ENCODE measurements around the gene MYH11. TPM values are rescaled to one million over a fixed set of nuclear protein-coding genes. Genes with fewer than 3 reads are reported as not detected.
A peak's percentile ranks its signal among the peaks of the same experiment; 100 is the strongest.

MYH11 gene
- total RNA-seq, 2 donors from 2014 or later = 2,411 to 2,456 TPM

DNA sequence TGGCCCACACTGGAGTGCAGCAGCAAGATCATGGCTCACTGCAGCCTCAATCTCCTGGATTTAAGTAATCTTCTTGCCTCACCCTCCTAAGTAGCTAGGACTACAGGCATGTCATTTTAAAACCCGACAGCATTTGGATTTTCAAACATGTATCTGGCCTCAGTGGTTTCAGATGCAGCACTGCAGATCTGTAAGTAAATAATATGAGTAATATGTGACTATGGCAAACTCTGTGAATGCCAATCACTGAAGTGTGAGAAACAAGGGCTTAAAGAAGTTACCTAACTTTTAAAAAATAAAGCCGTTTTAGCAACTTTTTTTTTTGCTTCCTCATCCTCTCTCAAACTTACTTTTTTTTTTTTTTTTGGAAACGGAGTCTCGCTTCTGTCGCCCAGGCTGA is 19.7 kb upstream of the MYH11 start:
- TF ChIP-seq, protein P1, sequence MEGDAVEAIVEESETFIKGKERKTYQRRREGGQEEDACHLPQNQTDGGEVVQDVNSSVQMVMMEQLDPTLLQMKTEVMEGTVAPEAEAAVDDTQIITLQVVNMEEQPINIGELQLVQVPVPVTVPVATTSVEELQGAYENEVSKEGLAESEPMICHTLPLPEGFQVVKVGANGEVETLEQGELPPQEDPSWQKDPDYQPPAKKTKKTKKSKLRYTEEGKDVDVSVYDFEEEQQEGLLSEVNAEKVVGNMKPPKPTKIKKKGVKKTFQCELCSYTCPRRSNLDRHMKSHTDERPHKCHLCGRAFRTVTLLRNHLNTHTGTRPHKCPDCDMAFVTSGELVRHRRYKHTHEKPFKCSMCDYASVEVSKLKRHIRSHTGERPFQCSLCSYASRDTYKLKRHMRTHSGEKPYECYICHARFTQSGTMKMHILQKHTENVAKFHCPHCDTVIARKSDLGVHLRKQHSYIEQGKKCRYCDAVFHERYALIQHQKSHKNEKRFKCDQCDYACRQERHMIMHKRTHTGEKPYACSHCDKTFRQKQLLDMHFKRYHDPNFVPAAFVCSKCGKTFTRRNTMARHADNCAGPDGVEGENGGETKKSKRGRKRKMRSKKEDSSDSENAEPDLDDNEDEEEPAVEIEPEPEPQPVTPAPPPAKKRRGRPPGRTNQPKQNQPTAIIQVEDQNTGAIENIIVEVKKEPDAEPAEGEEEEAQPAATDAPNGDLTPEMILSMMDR (IDR thresholded peaks at IDR 0.05) = no peak
- DNase-seq (ENCODE audit: low spot score) = no peak
- no peak overlapping the region for H3K4me3 ChIP-seq
- H3K27ac ChIP-seq = no peak overlapping the region
- H3K36me3 ChIP-seq = peaks cover 3% of the 10 kb centered on the region
- H3K27me3 ChIP-seq (replicated peaks; ENCODE audit: insufficient read depth) = no peaks in the 10 kb centered on the region
- H3K4me1 ChIP-seq (ENCODE audit: control insufficient read depth in 1 of 2, low read depth in 2 of 2) = peaks cover 11 to 14% of the 10 kb centered on the region in 2 donors
- no peak for ATAC-seq (ENCODE audit: insufficient number of reproducible peaks, low FRiP score, low read depth)
- H3K9me3 ChIP-seq = no peaks in the 10 kb centered on the region

DNA sequence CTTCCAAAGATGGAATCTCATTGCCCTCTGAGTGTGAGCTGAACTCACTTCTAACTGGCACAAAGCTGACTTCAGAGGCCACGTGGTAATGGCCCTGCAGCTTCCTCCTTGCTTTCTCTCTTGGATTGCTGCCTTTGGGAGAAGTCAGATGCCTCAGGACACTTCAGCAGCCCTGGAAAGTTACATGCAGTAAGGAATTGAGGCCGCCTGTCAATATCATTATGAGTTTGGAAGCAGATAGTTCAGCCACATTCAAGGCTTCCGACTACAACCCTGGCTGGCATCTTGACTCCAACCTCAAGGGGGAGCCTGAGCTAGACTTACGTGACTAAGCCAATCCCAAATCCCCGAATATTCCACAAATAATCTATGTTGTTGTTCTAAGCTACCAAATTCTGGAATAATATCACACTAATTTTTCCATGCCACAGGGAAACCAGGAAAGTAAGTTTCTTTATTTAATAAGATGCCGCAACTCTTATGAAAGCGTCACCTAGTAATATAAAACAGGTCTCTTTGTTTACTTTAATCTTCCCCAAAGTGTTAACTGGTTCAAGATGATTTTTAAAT is 18.0 kb upstream of the MYH11 start:
- H3K27ac ChIP-seq = peak overlapping the region; percentile 4 to 38
- DNase-seq (ENCODE audit: low spot score) (no peak), ATAC-seq (ENCODE audit: insufficient number of reproducible peaks, low FRiP score, low read depth) (peak; percentile 71)
- no peaks in the 10 kb centered on the region for H3K27me3 ChIP-seq (replicated peaks; ENCODE audit: insufficient read depth)
- peaks cover 11 to 14% of the 10 kb centered on the region in 2 donors for H3K4me1 ChIP-seq (ENCODE audit: control insufficient read depth in 1 of 2, low read depth in 2 of 2)
- no peaks in the 10 kb centered on the region for H3K9me3 ChIP-seq
- peaks cover 6% of the 10 kb centered on the region for H3K36me3 ChIP-seq
- H3K4me3 ChIP-seq = peak overlapping the region; percentile 18
- TF ChIP-seq, protein P1 (IDR thresholded peaks at IDR 0.05) = peak; percentile 79

DNA sequence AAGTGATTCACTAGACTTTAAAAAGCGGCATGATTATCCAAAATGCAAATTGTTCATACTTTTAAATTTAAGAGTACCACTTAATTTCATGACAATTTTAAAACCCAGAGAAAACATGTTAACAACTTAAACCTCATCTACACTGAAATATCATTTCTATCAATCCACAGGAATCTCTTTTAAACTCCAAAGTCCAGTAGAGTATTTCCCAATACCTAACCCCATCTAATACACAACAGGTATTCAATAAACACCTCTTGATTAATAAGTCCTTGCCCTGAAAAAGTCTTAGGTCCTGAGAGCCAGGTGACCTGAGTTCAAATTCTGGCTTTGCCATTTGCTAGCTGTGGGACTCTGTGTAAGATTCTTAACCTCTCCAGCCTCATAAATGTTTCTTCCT is 16.9 kb upstream of the MYH11 start:
- TF ChIP-seq, protein P1 (IDR thresholded peaks at IDR 0.05) = no peak
- no peak for DNase-seq (ENCODE audit: low spot score)
- Histone ChIP-seq H3K27me3 (replicated peaks; ENCODE audit: insufficient read depth) (no peaks in the 10 kb centered on the region), H3K27ac (no peak overlapping the region), H3K9me3 (no peaks in the 10 kb centered on the region), H3K4me1 (ENCODE audit: control insufficient read depth in 1 of 2, low read depth in 2 of 2) (peaks cover 4 to 8% of the 10 kb centered on the region in 2 donors), H3K4me3 (no peak overlapping the region), H3K36me3 (peaks cover 6% of the 10 kb centered on the region)
- ATAC-seq (ENCODE audit: insufficient number of reproducible peaks, low FRiP score, low read depth) = no peak

DNA sequence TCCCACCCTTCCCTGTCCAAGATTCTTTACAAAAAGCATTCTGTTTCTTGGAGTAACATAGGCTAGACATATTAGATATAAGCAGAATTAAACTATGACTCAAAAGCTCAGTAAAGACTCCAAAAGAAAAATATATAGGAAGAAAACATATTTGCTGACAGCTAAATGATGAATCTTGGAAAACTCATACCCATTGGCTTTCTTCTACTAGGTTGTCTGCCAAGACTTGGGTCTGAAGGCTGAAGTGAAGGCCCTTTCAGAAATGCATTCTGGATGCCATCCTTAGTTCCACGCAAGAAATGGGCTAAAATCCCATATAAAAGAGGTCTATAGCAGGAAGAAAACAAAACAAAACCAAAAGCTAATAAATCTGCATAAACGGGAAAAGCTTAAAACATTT is 16.5 kb upstream of the MYH11 start:
- Histone ChIP-seq H3K4me3 (no peak overlapping the region), H3K4me1 (ENCODE audit: control insufficient read depth in 1 of 2, low read depth in 2 of 2) (peaks cover 4 to 8% of the 10 kb centered on the region in 2 donors), H3K9me3 (no peaks in the 10 kb centered on the region), H3K36me3 (peaks cover 6% of the 10 kb centered on the region), H3K27me3 (replicated peaks; ENCODE audit: insufficient read depth) (no peaks in the 10 kb centered on the region), H3K27ac (no peak overlapping the region)
- TF ChIP-seq, protein P1 (IDR thresholded peaks at IDR 0.05) = no peak
- ATAC-seq (ENCODE audit: insufficient number of reproducible peaks, low FRiP score, low read depth) (no peak), DNase-seq (ENCODE audit: low spot score) (no peak)

DNA sequence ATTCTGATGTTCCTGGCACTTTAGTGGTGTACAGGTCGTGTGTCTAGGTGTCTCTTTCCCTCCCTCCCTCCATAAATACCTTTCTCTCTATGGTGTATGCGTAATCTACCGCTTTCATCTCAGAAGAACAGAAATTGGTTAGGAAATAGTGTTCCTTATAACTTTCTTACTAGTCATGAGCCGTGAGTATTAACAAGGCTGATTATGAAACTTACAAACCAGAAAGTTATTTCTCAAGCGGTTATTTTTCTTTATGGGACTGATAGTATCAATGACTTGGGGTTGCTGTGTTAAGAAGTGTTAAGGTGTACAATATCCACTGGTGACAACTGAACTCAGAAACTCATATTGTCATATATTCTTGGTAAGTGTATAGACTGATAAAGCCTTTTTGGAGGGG is 13.2 kb upstream of the MYH11 start:
- Histone ChIP-seq H3K4me1 (ENCODE audit: control insufficient read depth in 1 of 2, low read depth in 2 of 2) (peaks cover 1 to 7% of the 10 kb centered on the region in 2 donors), H3K27me3 (replicated peaks; ENCODE audit: insufficient read depth) (no peaks in the 10 kb centered on the region), H3K36me3 (peaks cover 10% of the 10 kb centered on the region), H3K27ac (no peak overlapping the region), H3K9me3 (no peaks in the 10 kb centered on the region), H3K4me3 (no peak overlapping the region)
- TF ChIP-seq, protein P1 (IDR thresholded peaks at IDR 0.05) = no peak
- DNase-seq (ENCODE audit: low spot score) (no peak), ATAC-seq (ENCODE audit: insufficient number of reproducible peaks, low FRiP score, low read depth) (no peak)

Data from thoracic aorta (tissue), 2 donors.